ENCODE measurements around the gene MTHFS. TPM values are rescaled to one million over a fixed set of nuclear protein-coding genes. Genes with fewer than 3 reads are reported as not detected.

The MTHFS gene
- total RNA-seq, 2 experiments from 2014 or later: 27.3 to 28.4 TPM

- H3K27me3 Mint-ChIP-seq: peaks cover 2% of the 10 kb centered on the region
- no peak overlapping the region for H3K27ac Mint-ChIP-seq
- peaks cover 10% of the 10 kb centered on the region for H3K9me3 Mint-ChIP-seq
- DNase-seq (no peak), ATAC-seq (no peak)
- ChIA-PET CTCF (interaction anchor here (2.3 kb wide), 1 partner anchor 29 kb away, joined by 7 read pairs; no protein-coding TSS in a partner anchor), POLR2A (interaction anchor here (1.2 kb wide), 1 partner anchor 16 kb away, joined by 3 read pairs; no protein-coding TSS in a partner anchor)
- peaks cover 4% of the 10 kb centered on the region for H3K36me3 Mint-ChIP-seq (ENCODE audit: low read depth)
- H3K4me1 Mint-ChIP-seq (ENCODE audit: low read depth): peaks cover 2% of the 10 kb centered on the region
- H3K4me3 Mint-ChIP-seq: no peak overlapping the region
- intact Hi-C loops (cut with micrococcal nuclease): no loop called here
- TF ChIP-seq, protein P1, sequence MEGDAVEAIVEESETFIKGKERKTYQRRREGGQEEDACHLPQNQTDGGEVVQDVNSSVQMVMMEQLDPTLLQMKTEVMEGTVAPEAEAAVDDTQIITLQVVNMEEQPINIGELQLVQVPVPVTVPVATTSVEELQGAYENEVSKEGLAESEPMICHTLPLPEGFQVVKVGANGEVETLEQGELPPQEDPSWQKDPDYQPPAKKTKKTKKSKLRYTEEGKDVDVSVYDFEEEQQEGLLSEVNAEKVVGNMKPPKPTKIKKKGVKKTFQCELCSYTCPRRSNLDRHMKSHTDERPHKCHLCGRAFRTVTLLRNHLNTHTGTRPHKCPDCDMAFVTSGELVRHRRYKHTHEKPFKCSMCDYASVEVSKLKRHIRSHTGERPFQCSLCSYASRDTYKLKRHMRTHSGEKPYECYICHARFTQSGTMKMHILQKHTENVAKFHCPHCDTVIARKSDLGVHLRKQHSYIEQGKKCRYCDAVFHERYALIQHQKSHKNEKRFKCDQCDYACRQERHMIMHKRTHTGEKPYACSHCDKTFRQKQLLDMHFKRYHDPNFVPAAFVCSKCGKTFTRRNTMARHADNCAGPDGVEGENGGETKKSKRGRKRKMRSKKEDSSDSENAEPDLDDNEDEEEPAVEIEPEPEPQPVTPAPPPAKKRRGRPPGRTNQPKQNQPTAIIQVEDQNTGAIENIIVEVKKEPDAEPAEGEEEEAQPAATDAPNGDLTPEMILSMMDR (IDR thresholded peaks at IDR 0.05): no peak
These were observed 72.6 kb downstream of the MTHFS start for GRCh38 chr15:79824136-79824701.

- Mint-ChIP-seq H3K36me3 (ENCODE audit: low read depth) (peaks cover 4% of the 10 kb centered on the region), H3K4me1 (ENCODE audit: low read depth) (peaks cover 2% of the 10 kb centered on the region), H3K27me3 (peaks cover 2% of the 10 kb centered on the region), H3K27ac (no peak overlapping the region), H3K4me3 (no peak overlapping the region), H3K9me3 (peaks cover 10% of the 10 kb centered on the region)
- intact Hi-C loops (cut with micrococcal nuclease): no loop called here
- DNase-seq (no peak), ATAC-seq (no peak)
- ChIA-PET POLR2A (no interaction called here), CTCF (no interaction called here)
- TF ChIP-seq, protein P1 (IDR thresholded peaks at IDR 0.05): no peak
These were observed 76.0 kb downstream of the MTHFS start for GRCh38 chr15:79820820-79821219.

- ATAC-seq: no peak
- intact Hi-C loops (cut with micrococcal nuclease): no loop called here
- DNase-seq: no peak
- TF ChIP-seq, protein P1 (IDR thresholded peaks at IDR 0.05): no peak
- Mint-ChIP-seq H3K4me1 (ENCODE audit: low read depth) (peaks cover 2% of the 10 kb centered on the region), H3K27me3 (peaks cover 2% of the 10 kb centered on the region), H3K4me3 (no peak overlapping the region), H3K27ac (no peak overlapping the region), H3K9me3 (peaks cover 10% of the 10 kb centered on the region), H3K36me3 (ENCODE audit: low read depth) (peaks cover 4% of the 10 kb centered on the region)
- CTCF ChIA-PET: no interaction called here
- POLR2A ChIA-PET: no interaction called here
These were observed 76.6 kb downstream of the MTHFS start for GRCh38 chr15:79820176-79820575.

- peaks cover 2% of the 10 kb centered on the region for H3K4me1 Mint-ChIP-seq (ENCODE audit: low read depth)
- TF ChIP-seq, protein P1 (IDR thresholded peaks at IDR 0.05): no peak
- intact Hi-C loops (cut with micrococcal nuclease): no loop called here
- H3K27me3 Mint-ChIP-seq: peaks cover 2% of the 10 kb centered on the region
- POLR2A ChIA-PET: no interaction called here
- CTCF ChIA-PET: no interaction called here
- H3K9me3 Mint-ChIP-seq: peaks cover 10% of the 10 kb centered on the region
- ATAC-seq (no peak), DNase-seq (no peak)
- no peak overlapping the region for H3K4me3 Mint-ChIP-seq
- peaks cover 4% of the 10 kb centered on the region for H3K36me3 Mint-ChIP-seq (ENCODE audit: low read depth)
- H3K27ac Mint-ChIP-seq: no peak overlapping the region
These were observed 80.2 kb downstream of the MTHFS start for GRCh38 chr15:79816571-79816970.

GRCh38 chr15:79815468-79815867, 81.3 kb downstream of the MTHFS start:
- TF ChIP-seq, protein P1 (IDR thresholded peaks at IDR 0.05): no peak
- Mint-ChIP-seq H3K36me3 (ENCODE audit: low read depth) (peaks cover 4% of the 10 kb centered on the region), H3K9me3 (peaks cover 6% of the 10 kb centered on the region), H3K27ac (no peak overlapping the region), H3K4me3 (no peak overlapping the region), H3K27me3 (no peaks in the 10 kb centered on the region), H3K4me1 (ENCODE audit: low read depth) (no peaks in the 10 kb centered on the region)
- ATAC-seq (no peak), DNase-seq (no peak)
- intact Hi-C loops (cut with micrococcal nuclease): no loop called here
- CTCF ChIA-PET: no interaction called here
- POLR2A ChIA-PET: no interaction called here
